ENCODE measurements around the gene PCGF1. TPM values are rescaled to one million over a fixed set of nuclear protein-coding genes. Genes with fewer than 3 reads are reported as not detected.

The PCGF1 gene
- total RNA-seq, 3 donors from 2014 or later (not counting 1 experiment from before 2014, with no cell fraction given), result 22.9 to 35.9 (median 33.2) TPM

- peaks cover 10 to 20% of the 10 kb centered on the region in 2 donors for H3K27me3 Mint-ChIP-seq (ENCODE audit: low read depth in 2 of 2)
- H3K27ac Mint-ChIP-seq, result peak overlapping the region; percentile 80 to 89
- H3K9me3 Mint-ChIP-seq, result no peaks in the 10 kb centered on the region
- WGBS (ENCODE audit: insufficient coverage), result 66% methylated on average over 17 of the region's 17 CpGs
- H3K4me3 Mint-ChIP-seq, result peak overlapping the region; percentile 92
- no peak for TF ChIP-seq CTCF (IDR thresholded peaks at IDR 0.05)
- peaks cover 14 to 42% of the 10 kb centered on the region in 2 donors for H3K4me1 Mint-ChIP-seq
- Histone ChIP-seq H3K27me3 (ENCODE audit: control insufficient read depth, insufficient read depth, low read length) (no peaks in the 10 kb centered on the region), H3K4me1 (ENCODE audit: control insufficient read depth, insufficient read depth, low read length) (peaks cover 24% of the 10 kb centered on the region), H3K9me3 (ENCODE audit: control insufficient read depth, insufficient read depth, low read length) (no peaks in the 10 kb centered on the region), H3K27ac (ENCODE audit: low read length) (peak overlapping the region; percentile 66), H3K36me3 (ENCODE audit: control insufficient read depth, insufficient read depth, low read length) (peaks cover 6% of the 10 kb centered on the region), H3K4me3 (ENCODE audit: low read length) (peak overlapping the region; percentile 70)
- H3K36me3 Mint-ChIP-seq, result no peaks in the 10 kb centered on the region
- ATAC-seq (no peak), DNase-seq (no peak)
- intact Hi-C loops (cut with micrococcal nuclease), result no loop called here
Observed at GRCh38 chr2:74555610-74556103, 48.2 kb upstream of the PCGF1 start.

DNA sequence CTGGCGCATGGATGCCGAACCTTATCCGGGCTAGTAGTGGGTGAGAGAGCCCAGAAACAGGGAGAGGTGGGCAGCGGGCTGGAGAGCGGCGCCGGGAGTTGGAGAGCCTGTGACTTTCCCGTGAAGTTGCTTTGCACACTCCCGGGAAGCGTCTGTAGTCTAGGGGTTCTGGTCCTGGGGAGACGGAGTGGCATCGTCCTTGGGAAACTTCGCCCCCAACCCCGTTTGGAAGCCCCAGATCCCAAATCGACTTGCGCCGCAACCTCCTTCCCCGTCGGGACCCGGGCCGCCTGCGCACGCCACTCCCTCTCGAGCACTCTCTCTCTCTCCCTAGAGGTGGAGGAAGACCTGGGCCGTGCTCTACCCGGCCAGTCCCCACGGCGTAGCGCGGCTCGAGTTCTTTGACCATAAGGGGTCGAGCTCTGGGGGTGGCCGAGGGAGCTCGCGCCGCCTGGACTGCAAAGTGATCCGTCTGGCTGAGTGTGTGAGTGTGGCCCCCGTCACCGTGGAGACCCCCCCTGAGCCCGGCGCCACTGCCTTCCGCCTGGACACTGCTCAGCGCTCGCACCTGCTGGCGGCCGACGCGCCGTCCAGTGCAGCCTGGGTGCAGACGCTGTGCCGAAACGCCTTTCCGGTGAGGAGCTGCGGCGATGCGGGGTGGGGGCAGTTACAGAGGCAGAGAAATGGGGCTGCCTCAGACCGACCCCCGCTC lies 47.5 kb upstream of the PCGF1 start:
- H3K36me3 ChIP-seq (ENCODE audit: control insufficient read depth, insufficient read depth, low read length), result peaks cover 6% of the 10 kb centered on the region
- H3K27ac Mint-ChIP-seq, result peak overlapping the region; percentile 80 to 89
- ATAC-seq (peak; percentile 52 to 64 (median 57)), DNase-seq (peak; percentile 39 to 62)
- peaks cover 7 to 36% of the 10 kb centered on the region in 2 donors for H3K4me1 Mint-ChIP-seq
- H3K4me3 ChIP-seq (ENCODE audit: low read length), result peak overlapping the region; percentile 70
- TF ChIP-seq CTCF (IDR thresholded peaks at IDR 0.05), result no peak
- intact Hi-C loops (cut with micrococcal nuclease), result no loop called here
- WGBS (ENCODE audit: insufficient coverage), result under 1% methylated on average over 58 of the region's 58 CpGs
- peaks cover 5% of the 10 kb centered on the region for H3K27me3 ChIP-seq (ENCODE audit: control insufficient read depth, insufficient read depth, low read length)
- no peaks in the 10 kb centered on the region for H3K9me3 ChIP-seq (ENCODE audit: control insufficient read depth, insufficient read depth, low read length)
- H3K27me3 Mint-ChIP-seq (ENCODE audit: low read depth in 2 of 2), result peaks cover 17 to 21% of the 10 kb centered on the region in 2 donors
- H3K27ac ChIP-seq (ENCODE audit: low read length), result peak overlapping the region; percentile 66
- peak overlapping the region; percentile 92 for H3K4me3 Mint-ChIP-seq
- no peaks in the 10 kb centered on the region for H3K9me3 Mint-ChIP-seq
- H3K36me3 Mint-ChIP-seq, result no peaks in the 10 kb centered on the region
- H3K4me1 ChIP-seq (ENCODE audit: control insufficient read depth, insufficient read depth, low read length), result peaks cover 24% of the 10 kb centered on the region

DNA sequence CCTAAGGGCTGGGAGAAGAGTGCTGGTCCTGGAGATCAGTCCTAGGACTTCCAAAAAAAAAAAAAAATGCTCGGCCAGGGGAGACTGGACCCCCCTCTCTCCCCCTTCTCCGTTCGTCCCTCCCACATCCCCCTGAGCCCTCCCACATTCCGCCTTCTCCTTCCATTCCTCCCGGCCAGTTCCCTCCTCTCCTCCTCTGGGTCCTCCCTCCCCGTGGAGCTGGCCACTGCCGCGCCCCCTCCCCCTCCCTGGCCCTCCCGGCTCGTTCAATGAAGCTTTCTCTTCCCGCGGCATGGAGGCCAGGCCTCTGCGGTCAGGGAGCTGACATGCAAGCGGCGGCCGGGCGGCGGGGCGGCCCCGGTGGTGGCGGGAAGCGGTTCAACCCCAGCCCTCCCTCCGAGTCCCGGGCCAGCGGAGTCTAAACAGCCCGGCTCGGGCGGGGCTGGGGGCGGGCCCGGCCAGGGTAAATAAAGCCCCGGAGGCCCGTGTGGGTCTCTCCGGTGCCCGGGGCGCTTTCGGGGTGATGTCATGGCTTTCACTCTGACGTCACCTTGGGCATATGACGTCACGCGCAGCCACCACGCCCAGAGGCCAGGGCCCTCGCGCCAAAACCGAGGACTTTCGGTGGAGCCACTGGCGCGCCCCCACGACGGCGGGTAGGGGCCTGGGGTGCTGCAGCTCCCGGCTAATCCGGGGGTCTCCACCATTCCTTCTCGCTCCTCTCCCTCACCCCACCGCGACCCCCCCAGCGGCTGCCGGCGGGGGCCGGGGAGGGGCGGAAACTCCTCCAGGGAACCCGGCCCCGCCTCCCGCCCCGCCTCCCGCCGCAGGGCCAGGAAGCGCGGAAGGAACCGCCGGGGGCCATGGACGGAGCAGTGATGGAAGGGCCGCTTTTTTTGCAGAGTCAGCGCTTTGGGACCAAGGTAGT lies 46.7 kb upstream of the PCGF1 start, which contains the start of the genes DOK1 and LOXL3:
DOK1 (plus strand) TSS at position 829 of the 928 bp plus-strand sequence; CDS start at position 864, 35 bp downstream.
LOXL3 (minus strand) TSS at position 51 of the 928 bp plus-strand sequence. CDS start 1,308 bp downstream, outside the sequence.
- no peak for TF ChIP-seq CTCF (IDR thresholded peaks at IDR 0.05)
- H3K9me3 Mint-ChIP-seq, result no peaks in the 10 kb centered on the region
- intact Hi-C loops (cut with micrococcal nuclease), result no loop called here
- Histone ChIP-seq H3K36me3 (ENCODE audit: control insufficient read depth, insufficient read depth, low read length) (peaks cover 6% of the 10 kb centered on the region), H3K9me3 (ENCODE audit: control insufficient read depth, insufficient read depth, low read length) (no peaks in the 10 kb centered on the region), H3K4me3 (ENCODE audit: low read length) (peak within 1 kb of the TSS; percentile 70), H3K27ac (ENCODE audit: low read length) (peak within 1 kb of the TSS; percentile 66), H3K27me3 (ENCODE audit: control insufficient read depth, insufficient read depth, low read length) (peaks cover 12% of the 10 kb centered on the region), H3K4me1 (ENCODE audit: control insufficient read depth, insufficient read depth, low read length) (peaks cover 31% of the 10 kb centered on the region)
- H3K27ac Mint-ChIP-seq, result peak within 1 kb of the TSS; percentile 80 to 89
- no peaks in the 10 kb centered on the region for H3K36me3 Mint-ChIP-seq
- H3K4me1 Mint-ChIP-seq, result peaks cover 7 to 36% of the 10 kb centered on the region in 2 donors
- DNase-seq (peak; percentile 78 to 88), ATAC-seq (peak; percentile 78 to 84 (median 81))
- peaks cover 25 to 28% of the 10 kb centered on the region in 2 donors for H3K27me3 Mint-ChIP-seq (ENCODE audit: low read depth in 2 of 2)
- H3K4me3 Mint-ChIP-seq, result peak within 1 kb of the TSS; percentile 92
- WGBS (ENCODE audit: insufficient coverage), result under 1% methylated on average over 73 of the region's 73 CpGs

Measured in natural killer cell (primary cell).